Keratinocyte (primary cell): ENCODE data around the gene LNPEP.

Experiments
- CTCF ChIP-seq, 3 experiments: IDR thresholded peaks in 1 of 3; conservative IDR thresholded peaks in 1 of 3; optimal IDR thresholded peaks in 1 of 3; 2 replicates in 2 of 3; 3 replicates in 1 of 3; pipeline versions ENCODE3 to v1.5.1; 2011; ENCODE audit warnings: low read length in 3 of 3, mild to moderate bottlenecking in 3 of 3, moderate library complexity in 2 of 3, control low read depth in 1 of 3, inconsistent platforms in 1 of 3; ENCODE audit not compliant: insufficient read depth in 2 of 3; ENCODE audit errors: extremely low read depth in 1 of 3
- EZH2 ChIP-seq: IDR thresholded peaks from one replicate; pipeline ENCODE4 v1.6.1; 2012; ENCODE audit warnings: inconsistent platforms, mild to moderate bottlenecking, low read length, moderate library complexity

- TF ChIP-seq EZH2 = no peak
- TF ChIP-seq CTCF (optimal IDR thresholded peaks at IDR 0.05 in 1 of 3, IDR thresholded peaks at IDR 0.05 in 1 of 3, conservative IDR thresholded peaks at IDR 0.05 in 1 of 3; ENCODE audit: extremely low read depth in 1 of 3, insufficient read depth in 2 of 3, low read length in 3 of 3) = no peak
These were observed 74.7 kb downstream of the LNPEP start for GRCh38 chr5:97010606-97011005.
